HG03457 (cell line): ENCODE measurements around the gene KISS1R.

Source experiments
- ATAC-seq: cut with Tn5 transposase; IDR thresholded peaks from one replicate; pipeline ENCODE4 v1.9.1; 2021; ENCODE audit warnings: moderate number of reproducible peaks; ENCODE audit not compliant: unreplicated experiment

Gene KISS1R

DNA sequence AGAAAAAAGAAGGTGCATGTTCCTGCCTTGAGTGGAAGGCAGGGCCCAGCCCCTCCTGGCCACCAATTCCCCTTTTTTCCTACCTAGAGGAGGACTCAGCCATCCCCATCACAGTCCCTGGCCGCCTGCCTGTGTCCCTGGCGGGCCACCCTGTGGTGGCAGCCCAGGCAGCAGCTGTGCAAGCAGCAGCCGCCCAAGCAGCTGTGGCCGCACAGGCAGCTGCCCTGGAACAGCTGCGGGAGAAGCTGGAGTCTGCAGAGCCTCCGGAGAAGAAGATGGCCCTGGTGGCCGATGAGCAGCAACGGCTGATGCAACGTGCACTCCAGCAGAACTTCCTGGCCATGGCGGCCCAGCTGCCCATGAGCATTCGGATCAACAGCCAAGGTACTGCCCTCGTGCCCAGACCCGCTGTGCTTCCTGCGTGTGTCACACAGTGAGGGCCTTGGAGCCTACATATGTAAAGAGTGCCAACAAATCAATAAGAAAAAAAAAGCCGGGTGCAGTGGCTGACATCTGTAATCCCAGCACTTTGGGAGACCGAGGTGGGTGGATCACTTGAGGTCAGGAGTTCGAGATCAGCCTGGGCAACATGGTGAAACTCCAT lies 49.5 kb downstream of the KISS1R start:
- no peak for ATAC-seq
